Transverse colon (tissue), 4 donors: ENCODE results near the gene CISD2. TPM values are rescaled to one million over a fixed set of nuclear protein-coding genes. Genes with fewer than 3 reads are reported as not detected.
A peak's percentile ranks its signal among the peaks of the same experiment; 100 is the strongest.
"Not testable (repeated sequence)": the region's sequence is repeated elsewhere in the genome, so short reads cannot be mapped to it uniquely, and the experiment has no call there.

ENCODE experiments used
- DNase-seq: peaks from one replicate; pipeline ENCODE4 v3.0.0-alpha.2; 2019
- H3K27ac ChIP-seq, 4 donors: fragments of 200-600 bp; sonication (generic); 2 replicates each; pipeline ENCODE4 v1.5.1; 2016 to 2018; ENCODE audit warnings: inconsistent platforms in 4 of 4
- H3K27me3 ChIP-seq: fragments of 200-600 bp; sonication (generic); 2 replicates; pipeline ENCODE4 v1.5.1; 2017; ENCODE audit warnings: inconsistent platforms
- H3K36me3 ChIP-seq, 4 donors: fragments of 200-600 bp; sonication (generic); 2 replicates each; pipeline ENCODE4 v1.5.1; 2017 to 2019; ENCODE audit warnings: inconsistent platforms in 4 of 4
- H3K4me1 ChIP-seq, 4 donors: fragments of 200-600 bp; sonication (generic); 2 replicates each; pipeline ENCODE4 v1.5.1; 2017 to 2020; ENCODE audit warnings: inconsistent platforms in 4 of 4
- H3K4me3 ChIP-seq, 4 donors: fragments of 200-600 bp; sonication (generic); 1 replicate in 1 of 4; 2 replicates in 3 of 4; pipeline versions ENCODE4 v1.5.1 to v1.6.1; 2017 to 2019; ENCODE audit warnings: inconsistent platforms in 4 of 4
- H3K9me3 ChIP-seq, 2 donors: fragments of 200-600 bp; sonication (generic); 2 replicates each; pipeline ENCODE4 v1.5.1; 2017 to 2019; ENCODE audit warnings: inconsistent platforms in 2 of 2
- EP300 ChIP-seq: sonication (generic); formaldehyde crosslinking; IDR thresholded peaks from one replicate; pipeline ENCODE4 v1.6.1; 2017; ENCODE audit warnings: antibody characterized with exemption, low read depth
- POLR2A ChIP-seq: fragments of 450-650 bp; IDR thresholded peaks from one replicate; pipeline ENCODE4 v1.6.1; 2016; ENCODE audit warnings: antibody characterized with exemption, mild to moderate bottlenecking, moderate library complexity
- POLR2AphosphoS5 ChIP-seq, 3 donors: sonication (generic); formaldehyde crosslinking; IDR thresholded peaks; one replicate each; pipeline ENCODE4 v1.6.1; 2016; ENCODE audit warnings: antibody characterized with exemption in 3 of 3
- WGBS, 2 donors: methylation state at CpG; one replicate each; pipeline ENCODE4 v1.1.5; 2018; ENCODE audit warnings: low coverage in 1 of 2; 5-methylcytosine and 5-hydroxymethylcytosine counted together
- in situ Hi-C, 4 donors: fragments of 200-750 bp; cut with MboI; loops; one replicate each; pipeline versions ENCODE4 v1.15.0 to v1.15.1; 2017; ENCODE audit warnings: low sequenced_read_pairs in 3 of 4, low pct_ligation_motif_present in 1 of 4, low pct_unique_long_range_greater_than_20kb in 1 of 4
- intact Hi-C: fragments of 100-400 bp; cut with DNase I; formaldehyde crosslinking; loops from one replicate; pipeline ENCODE4 v1.15.1; 2023; ENCODE audit warnings: low total_unique reads
- total RNA-seq, 4 donors: library from RNA; depleted of rRNA; stranded (reverse); fragments of >200 nt; gene quantifications; one replicate each; pipeline ENCODE4 v1.1.0, GENCODE V29; 2016
- TF ChIP-seq, protein P1 (sequence below), 5 experiments: fragments of 200-600 bp in 3 of 5; fragments of 450-650 bp in 2 of 5; sonication (generic) in 3 of 5; IDR thresholded peaks; 1 replicate in 2 of 5; 2 replicates in 3 of 5; pipeline ENCODE4 v1.5.1; 2016 to 2017; ENCODE audit warnings: antibody characterized with exemption in 5 of 5, inconsistent platforms in 3 of 5, mild to moderate bottlenecking in 2 of 5, moderate library complexity in 1 of 5

CISD2 gene
- total RNA-seq, 4 donors from 2014 or later = 1.2 to 13.9 (median 10.8) TPM

DNA sequence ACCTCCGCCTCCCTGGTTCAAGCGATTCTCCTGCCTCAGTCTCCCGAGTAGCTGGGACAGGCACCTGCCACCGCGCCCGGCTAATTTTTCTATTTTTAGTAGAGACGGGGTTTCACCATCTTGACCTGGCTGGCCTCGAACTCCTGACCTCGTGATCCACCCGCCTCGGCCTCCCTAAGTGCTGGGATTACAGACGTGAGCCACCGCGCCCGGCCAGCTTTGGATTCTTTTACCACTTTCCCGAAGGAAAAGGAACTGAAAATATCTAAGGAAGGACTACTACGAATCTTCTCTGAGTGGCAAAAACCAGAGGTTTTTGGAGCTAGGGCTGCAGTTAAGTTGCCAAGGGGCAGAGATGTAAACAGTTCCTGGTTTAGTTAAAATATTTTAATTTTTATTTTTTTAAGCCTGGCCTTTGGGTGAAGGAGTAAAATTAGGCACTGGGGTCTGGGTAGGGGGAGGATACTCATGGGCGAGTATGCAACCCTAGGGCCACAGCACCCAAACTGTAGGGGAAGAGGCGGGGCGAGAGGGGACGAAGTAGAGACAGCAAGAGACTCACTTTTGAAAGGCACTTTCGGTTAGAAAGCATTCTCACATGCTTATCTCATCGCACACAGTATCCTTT lies 525 bp upstream of the CISD2 start:
- no peaks in the 10 kb centered on the region for H3K9me3 ChIP-seq
- peak overlapping the region; percentile 90 to 98 (median 96) for H3K27ac ChIP-seq
- peak overlapping the region; percentile 55 to 76 (median 69) for H3K4me3 ChIP-seq
- WGBS, 2 donors = 21 to 22% methylated on average over 10 to 23 of the region's 23 CpGs
- H3K27me3 ChIP-seq = no peaks in the 10 kb centered on the region
- intact Hi-C loops (loop anchor here (2.0 kb wide), 1 partner anchor 41 kb away; the partner anchor contains the start of gene UBE2D3), in situ Hi-C loops (no loop called here)
- no peaks in the 10 kb centered on the region for H3K36me3 ChIP-seq
- peak; percentile 13 for DNase-seq
- peaks cover 0 to 30% (median 13%) of the 10 kb centered on the region in 4 donors for H3K4me1 ChIP-seq
- TF ChIP-seq, protein P1, sequence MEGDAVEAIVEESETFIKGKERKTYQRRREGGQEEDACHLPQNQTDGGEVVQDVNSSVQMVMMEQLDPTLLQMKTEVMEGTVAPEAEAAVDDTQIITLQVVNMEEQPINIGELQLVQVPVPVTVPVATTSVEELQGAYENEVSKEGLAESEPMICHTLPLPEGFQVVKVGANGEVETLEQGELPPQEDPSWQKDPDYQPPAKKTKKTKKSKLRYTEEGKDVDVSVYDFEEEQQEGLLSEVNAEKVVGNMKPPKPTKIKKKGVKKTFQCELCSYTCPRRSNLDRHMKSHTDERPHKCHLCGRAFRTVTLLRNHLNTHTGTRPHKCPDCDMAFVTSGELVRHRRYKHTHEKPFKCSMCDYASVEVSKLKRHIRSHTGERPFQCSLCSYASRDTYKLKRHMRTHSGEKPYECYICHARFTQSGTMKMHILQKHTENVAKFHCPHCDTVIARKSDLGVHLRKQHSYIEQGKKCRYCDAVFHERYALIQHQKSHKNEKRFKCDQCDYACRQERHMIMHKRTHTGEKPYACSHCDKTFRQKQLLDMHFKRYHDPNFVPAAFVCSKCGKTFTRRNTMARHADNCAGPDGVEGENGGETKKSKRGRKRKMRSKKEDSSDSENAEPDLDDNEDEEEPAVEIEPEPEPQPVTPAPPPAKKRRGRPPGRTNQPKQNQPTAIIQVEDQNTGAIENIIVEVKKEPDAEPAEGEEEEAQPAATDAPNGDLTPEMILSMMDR (IDR thresholded peaks at IDR 0.05) = no peak
- TF ChIP-seq POLR2A (no peak), POLR2AphosphoS5 (IDR thresholded peaks at IDR 0.05) (no peak), EP300 (no peak)

DNA sequence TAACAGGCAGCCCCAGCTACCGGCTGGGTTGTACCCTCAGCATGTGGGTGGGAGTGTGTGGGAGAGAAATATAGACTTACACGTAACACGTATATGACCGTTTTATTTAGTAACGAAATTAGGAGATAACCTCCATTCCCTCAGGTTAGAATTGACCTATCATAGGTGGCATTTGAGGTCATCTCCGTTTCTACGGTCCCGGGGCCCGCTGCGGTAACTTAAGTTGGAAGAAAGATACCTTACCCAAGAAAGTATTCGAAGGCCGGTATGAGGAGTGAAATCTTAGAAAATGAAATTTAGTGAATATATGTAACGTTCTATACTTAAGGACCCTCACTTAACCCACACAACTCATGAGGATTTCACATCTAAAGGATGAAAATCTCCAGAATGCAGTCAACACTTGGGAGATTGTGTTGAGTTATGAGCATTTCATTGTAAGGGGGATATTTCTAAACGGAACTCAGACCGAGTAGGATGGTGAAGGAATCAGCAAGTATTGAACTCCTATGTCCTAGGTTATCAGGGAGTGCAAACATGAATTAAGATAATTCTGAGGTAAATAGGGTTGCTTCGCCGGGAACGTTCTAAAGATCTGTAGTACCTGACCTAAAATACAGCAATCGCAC lies 891 bp downstream of the CISD2 start:
- Histone ChIP-seq H3K4me3 (peak overlapping the region; percentile 61 to 76 (median 69)), H3K27me3 (no peaks in the 10 kb centered on the region), H3K4me1 (peaks cover 0 to 30% (median 13%) of the 10 kb centered on the region in 4 donors), H3K36me3 (no peaks in the 10 kb centered on the region), H3K27ac (peak overlapping the region; percentile 90 to 98 (median 96)), H3K9me3 (no peaks in the 10 kb centered on the region)
- 1 to 6% methylated on average over 17 to 19 of the region's 19 CpGs for WGBS, 2 donors
- TF ChIP-seq EP300 (no peak), POLR2AphosphoS5 (IDR thresholded peaks at IDR 0.05) (no peak), POLR2A (no peak)
- TF ChIP-seq, protein P1 (IDR thresholded peaks at IDR 0.05) = no peak
- no peak for DNase-seq
- intact Hi-C loops (loop anchor here (2.0 kb wide), 1 partner anchor 43 kb away; the partner anchor contains the start of gene UBE2D3), in situ Hi-C loops (no loop called here)

DNA sequence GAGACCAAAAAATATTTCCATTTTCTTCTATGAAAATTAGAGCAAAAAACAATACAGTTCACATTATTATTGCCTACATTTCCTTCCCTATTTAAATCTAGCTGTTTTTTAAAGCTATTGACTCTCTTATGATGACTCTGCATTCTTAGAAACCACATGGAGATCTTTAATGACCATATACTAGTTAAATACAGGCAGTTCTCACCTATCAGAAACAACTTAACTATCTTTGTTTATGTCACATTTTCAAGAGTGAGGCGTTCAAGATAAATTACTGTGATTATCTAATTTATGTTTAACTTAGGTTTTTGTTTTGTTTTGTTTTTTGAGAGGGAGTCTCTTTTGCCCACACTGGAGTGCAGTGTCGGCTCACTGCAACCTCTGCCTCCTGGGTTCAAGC lies 3.0 kb downstream of the CISD2 start:
- no peak for DNase-seq
- Histone ChIP-seq H3K27me3 (no peaks in the 10 kb centered on the region), H3K4me1 (peaks cover 0 to 30% (median 13%) of the 10 kb centered on the region in 4 donors), H3K4me3 (no peak overlapping the region), H3K27ac (no peak overlapping the region), H3K36me3 (peaks cover 0 to 9% (median 0%) of the 10 kb centered on the region in 4 donors), H3K9me3 (no peaks in the 10 kb centered on the region)
- intact Hi-C loops = no loop called here
- in situ Hi-C loops = no loop called here
- no peak for TF ChIP-seq POLR2A
- TF ChIP-seq, protein P1 (IDR thresholded peaks at IDR 0.05) = no peak
- TF ChIP-seq POLR2AphosphoS5 (IDR thresholded peaks at IDR 0.05) = no peak
- no peak for TF ChIP-seq EP300
- WGBS, 2 donors = 66 to 75% methylated on average over 2 of the region's 2 CpGs

DNA sequence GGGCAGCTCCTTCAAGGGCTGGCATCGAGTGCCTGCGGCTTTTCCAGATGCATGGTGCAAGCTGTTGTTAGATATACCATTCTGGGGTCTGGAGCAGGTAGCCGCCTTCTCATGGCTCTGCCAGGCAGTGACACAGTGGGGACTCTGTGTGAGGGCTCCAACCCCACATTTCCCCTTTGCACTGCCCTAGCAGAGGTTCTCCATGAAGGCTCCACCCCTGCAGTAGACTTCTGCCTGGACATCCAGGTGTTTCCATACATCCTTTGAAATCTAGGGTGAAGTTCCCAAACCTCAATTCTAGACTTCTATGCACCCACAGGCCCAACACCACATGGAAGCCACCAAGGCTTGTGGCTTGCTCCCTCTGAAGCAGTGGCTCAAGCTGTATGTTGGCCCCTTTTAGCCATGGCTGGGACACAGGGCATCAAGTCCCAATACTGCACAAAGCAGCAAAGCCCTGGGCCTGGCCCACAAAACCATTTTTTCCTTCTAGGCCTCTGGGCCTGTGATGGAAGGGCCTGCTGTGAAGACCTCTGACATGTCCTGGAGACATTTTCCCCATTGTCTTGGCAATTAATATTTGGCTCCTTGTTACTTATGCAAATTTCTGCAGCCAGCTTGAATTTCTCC lies 8.8 kb downstream of the CISD2 start:
- WGBS, 2 donors = 97% methylated on average over 3 of the region's 3 CpGs; no CpG with 5 or more reads in 1 of the 2 donors
- H3K9me3 ChIP-seq, H3K27me3 ChIP-seq, DNase-seq, intact Hi-C loops, in situ Hi-C loops, H3K4me1 ChIP-seq, H3K4me3 ChIP-seq: not testable (repeated sequence)
- peak overlapping the region in 1 of 4 donors; percentile 9 for H3K27ac ChIP-seq
- H3K36me3 ChIP-seq = peaks cover 0 to 15% (median 0%) of the 10 kb centered on the region in 4 donors

DNA sequence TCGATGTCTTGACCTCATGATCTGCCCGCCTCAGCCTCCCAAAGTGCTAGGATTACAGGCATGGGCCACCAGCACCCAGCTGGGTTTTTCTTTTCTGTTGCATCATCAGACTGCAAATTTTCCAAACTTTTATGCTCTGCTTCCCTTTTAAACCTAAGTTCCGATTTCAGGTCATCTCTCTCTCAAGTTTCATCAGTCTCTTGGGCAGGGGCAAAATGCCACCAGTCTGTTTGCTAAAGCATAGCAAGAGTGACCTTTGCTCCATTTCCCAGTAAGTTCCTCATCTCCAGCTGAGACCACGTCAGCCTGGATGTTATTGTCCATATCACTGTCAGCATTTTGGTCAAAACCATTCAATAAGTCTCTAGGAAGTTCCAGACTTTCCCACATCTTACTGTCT lies 9.6 kb downstream of the CISD2 start:
- H3K4me3 ChIP-seq, intact Hi-C loops, H3K9me3 ChIP-seq, H3K27me3 ChIP-seq, in situ Hi-C loops, H3K4me1 ChIP-seq: not testable (repeated sequence)
- peak; percentile 24 for DNase-seq
- peak overlapping the region in 1 of 4 donors; percentile 4 for H3K27ac ChIP-seq
- peaks cover 0 to 15% (median 0%) of the 10 kb centered on the region in 4 donors for H3K36me3 ChIP-seq
- WGBS, 2 donors = 28 to 74% methylated on average over 2 to 4 of the region's 4 CpGs
